Subcutaneous adipose tissue (tissue), 4 donors: ENCODE data around the gene ACSS1. TPM values are rescaled to one million over a fixed set of nuclear protein-coding genes. Genes with fewer than 3 reads are reported as not detected.

ENCODE experiments used
- total RNA-seq, 4 donors: library from RNA; depleted of rRNA; stranded (reverse); fragments of >200 nt; gene quantifications; one replicate each; pipeline ENCODE4 v1.1.0, GENCODE V29; 2016
- TF ChIP-seq, protein P1 (sequence below): fragments of 450-650 bp; IDR thresholded peaks from one replicate; pipeline ENCODE4 v1.5.1; 2016; ENCODE audit warnings: low read depth, mild to moderate bottlenecking, control low read depth, antibody characterized with exemption, moderate library complexity

The ACSS1 gene
- total RNA-seq, 4 donors from 2014 or later = 9.3 to 35.6 (median 16.2) TPM

DNA sequence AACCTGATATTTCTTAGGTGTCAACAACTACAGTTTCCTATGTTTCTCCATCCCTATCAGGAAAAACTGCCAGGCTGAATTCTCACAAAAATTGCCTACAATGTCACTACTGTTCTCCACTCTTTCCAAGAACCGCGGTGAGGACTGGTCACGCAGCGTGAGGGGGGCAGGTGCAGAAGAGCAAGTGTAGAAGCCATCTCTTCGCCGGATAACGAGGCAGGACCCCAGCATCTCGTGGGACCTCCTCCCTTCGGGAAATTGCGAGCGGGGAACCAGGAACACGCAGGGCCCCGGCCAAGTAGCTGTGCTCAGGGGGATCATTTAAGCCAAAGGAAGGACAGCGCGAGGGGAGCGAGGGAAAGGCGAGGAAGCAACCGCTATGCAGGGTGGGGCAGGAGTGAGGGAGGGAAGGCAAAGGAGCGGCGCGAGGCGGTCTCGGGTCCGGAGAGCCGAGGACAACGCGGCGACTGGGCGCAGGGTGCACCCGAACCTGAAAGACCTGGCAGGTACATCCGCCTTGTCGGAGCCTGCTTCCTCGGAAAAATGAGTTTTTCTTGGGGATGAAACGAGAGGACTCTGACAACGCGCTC is 65.9 kb downstream of the ACSS1 start:
- TF ChIP-seq, protein P1, sequence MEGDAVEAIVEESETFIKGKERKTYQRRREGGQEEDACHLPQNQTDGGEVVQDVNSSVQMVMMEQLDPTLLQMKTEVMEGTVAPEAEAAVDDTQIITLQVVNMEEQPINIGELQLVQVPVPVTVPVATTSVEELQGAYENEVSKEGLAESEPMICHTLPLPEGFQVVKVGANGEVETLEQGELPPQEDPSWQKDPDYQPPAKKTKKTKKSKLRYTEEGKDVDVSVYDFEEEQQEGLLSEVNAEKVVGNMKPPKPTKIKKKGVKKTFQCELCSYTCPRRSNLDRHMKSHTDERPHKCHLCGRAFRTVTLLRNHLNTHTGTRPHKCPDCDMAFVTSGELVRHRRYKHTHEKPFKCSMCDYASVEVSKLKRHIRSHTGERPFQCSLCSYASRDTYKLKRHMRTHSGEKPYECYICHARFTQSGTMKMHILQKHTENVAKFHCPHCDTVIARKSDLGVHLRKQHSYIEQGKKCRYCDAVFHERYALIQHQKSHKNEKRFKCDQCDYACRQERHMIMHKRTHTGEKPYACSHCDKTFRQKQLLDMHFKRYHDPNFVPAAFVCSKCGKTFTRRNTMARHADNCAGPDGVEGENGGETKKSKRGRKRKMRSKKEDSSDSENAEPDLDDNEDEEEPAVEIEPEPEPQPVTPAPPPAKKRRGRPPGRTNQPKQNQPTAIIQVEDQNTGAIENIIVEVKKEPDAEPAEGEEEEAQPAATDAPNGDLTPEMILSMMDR = no peak

DNA sequence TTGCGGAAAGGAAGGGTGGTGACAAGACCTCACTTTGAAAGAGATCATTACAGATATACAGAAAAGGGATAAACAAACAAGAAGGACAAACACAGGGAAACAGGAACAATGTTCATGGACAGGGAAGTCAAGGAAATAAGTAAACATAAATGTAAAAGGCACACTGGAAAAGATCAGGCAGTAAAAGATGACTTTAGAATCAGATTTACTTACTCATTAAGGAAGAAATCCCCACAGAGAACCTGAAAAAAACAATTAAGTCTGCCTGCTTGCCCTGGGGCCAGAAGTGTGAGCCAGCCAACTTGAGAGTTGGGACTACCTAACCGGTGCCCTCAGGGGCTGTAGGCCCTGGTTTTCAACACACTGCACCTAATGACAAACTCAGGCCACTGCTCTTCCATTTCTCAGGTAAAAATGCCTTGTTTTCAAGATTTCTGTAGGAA is 67.1 kb downstream of the ACSS1 start:
- TF ChIP-seq, protein P1 = no peak

DNA sequence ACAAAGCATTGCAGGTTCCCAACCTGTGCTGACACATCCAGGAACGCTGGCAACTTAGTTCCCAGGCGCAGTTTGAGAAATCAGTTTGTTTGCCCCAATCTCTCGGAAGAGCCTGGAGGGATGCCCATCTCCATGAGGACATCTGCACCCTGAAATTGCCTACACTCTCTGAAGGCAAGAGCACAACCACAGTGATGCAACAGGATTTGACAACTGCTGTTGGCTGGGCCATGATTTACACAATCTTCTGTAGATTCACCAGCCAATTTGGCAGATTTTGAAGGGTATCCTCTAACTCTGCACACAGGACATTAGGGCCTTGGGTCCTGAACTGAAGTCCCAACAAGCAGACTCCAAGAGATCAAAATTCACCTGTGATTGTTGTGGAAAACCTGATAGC is 68.8 kb downstream of the ACSS1 start:
- TF ChIP-seq, protein P1 = no peak

DNA sequence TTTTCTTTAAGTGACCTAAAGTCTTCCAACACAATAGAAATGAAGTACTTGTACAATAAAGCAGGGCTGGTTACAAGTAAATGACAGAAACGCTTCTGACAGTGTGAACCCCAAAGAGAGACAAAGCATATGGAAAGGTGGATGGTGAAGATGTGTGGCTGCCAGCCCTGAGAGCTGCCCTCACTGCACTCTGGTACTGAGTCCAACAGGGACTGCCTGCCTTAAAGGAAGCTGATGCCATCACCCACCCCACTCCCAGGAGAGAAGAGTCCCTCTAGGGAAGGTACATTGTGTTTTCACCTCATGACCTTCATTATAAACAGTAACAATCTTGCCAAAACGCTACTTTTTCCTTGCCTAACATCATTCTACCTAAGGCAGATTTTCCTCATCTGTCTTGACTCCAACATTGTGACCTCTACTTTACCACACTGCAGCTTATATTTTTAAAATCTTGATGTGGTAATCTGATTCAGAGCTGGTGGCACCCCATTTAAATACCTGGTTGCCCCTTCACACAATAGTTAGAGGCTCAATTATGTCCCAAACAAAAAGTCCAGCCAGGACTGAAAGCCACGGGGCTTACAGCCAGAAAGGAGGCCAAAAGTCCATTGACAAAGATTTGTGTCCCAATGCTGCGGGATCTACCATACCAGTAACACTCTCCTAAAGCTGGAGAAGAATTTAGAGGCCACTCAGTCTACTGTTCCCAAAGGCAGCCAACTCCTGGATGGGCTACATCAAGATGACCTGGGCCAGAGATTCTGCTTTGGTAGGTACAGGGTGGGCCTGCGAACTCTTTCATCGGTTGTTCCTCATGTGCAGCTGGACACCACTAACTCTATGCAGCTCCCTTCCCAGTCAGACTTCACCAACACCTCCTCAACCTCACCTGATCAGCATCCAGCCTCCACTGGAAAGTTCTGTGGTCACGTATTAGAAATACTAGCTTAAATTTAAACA is 69.8 kb downstream of the ACSS1 start:
- TF ChIP-seq, protein P1 = no peak

DNA sequence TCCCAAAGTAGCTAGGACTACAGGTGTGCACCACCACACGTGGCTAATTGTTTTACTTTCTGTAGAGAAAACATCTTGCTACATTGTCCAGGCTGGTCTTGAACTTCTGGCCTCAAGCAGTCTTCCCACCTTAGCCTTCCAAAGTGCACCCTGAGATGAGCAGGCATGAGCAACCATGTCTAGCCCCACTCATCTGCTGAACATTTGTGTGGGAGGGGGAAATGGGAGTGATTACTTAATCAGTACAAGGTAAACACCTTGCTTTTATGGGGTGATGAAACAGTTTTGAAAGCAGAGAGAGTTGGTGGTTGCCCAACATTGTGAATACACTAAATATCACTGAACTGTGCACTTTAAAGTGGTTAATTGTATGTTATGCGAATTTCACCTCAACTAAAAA is 70.7 kb downstream of the ACSS1 start:
- TF ChIP-seq, protein P1 = no peak

DNA sequence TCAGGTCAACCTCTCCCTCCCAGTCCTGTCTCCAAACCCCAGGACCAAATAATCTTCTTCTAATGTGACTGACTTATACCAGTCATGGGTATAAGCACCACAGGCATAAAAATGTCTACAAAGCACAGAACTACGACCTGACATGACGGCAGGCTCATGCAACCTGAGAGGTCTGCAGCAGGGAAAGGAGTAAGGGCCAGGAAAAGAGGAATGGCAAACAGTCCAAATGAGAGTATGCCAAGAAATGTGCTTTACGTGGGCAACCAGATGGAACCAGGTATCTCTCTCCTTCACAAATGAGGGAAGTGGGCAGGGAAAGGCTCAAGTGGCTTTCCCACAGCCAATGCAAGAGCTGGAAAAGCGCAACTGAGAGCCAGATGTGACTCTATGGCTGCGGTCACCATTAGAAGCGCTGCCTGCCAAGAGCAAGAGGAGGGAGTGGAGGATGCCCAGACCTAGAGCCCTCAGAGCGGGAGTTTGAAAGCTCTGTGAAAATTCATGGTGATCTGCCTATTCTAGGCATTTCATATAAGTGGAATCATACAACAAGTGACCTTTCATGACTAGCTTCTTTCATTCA is 71.4 kb downstream of the ACSS1 start:
- TF ChIP-seq, protein P1 = no peak

DNA sequence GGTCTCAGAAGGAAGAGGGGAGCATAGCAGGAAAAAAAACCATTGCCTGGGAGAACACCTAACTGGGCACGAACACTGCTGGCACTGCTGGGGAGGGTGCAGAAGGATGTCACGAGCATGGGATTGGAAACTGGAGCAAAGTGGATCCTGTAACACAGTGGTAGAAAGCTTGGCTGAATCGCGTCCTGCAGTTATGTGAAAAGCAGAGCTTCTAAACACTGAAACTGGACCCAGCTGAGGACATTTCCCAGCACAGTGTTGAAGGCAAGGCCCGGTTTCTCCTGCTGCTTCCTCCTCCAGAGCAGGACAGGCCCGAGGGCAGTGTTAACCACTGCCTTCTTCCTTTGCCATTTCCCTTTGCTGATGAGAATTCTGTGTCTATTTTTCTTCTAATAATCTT is 72.1 kb downstream of the ACSS1 start:
- TF ChIP-seq, protein P1 = no peak
